ENCODE measurements around the gene ZNF469. TPM values are rescaled to one million over a fixed set of nuclear protein-coding genes. Genes with fewer than 3 reads are reported as not detected.

The ZNF469 gene
- total and polyA plus RNA-seq, 11 donors = 0.48 to 2.8 (median 1.00) TPM

DNA sequence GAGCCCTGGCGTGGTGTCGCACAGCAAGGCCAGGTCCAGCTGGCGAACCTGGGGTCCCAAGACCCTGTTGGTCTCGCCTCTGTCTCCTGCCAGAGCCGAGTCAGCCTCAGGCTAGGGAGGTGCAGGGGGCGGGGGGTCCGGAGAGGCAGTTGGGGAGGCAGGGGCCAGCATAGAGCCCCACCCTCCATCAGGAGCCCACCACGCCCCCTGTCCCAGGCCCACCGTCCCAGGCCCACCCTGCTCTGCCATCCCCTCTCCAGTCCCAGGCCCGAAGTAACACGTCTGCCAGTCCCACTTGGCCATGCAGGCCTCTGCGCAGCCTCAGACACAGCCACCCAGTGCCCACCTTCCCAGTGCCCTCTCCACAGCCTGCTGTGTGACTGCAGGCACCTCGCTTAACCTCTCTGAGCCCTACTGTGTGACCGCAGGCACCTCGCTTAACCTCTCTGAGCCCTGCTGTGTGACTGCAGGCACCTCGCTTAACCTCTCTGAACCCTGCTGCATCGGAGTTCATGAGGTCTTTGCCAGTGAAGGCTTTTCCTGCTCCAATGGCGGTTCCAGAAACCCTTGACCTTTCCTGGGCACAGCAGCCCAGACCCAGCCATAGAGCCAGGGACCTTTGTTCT, 29.3 kb downstream of the ZNF469 start:
- H3K4me1 ChIP-seq = peaks cover 0 to 12% (median 0%) of the 10 kb centered on the region in 12 donors
- H3K27ac ChIP-seq = no peak overlapping the region
- intact Hi-C loops (cut with DNase I) = no loop called here
- ATAC-seq = no peak
- no peaks in the 10 kb centered on the region for H3K27me3 ChIP-seq
- no peak for DNase-seq
- no peaks in the 10 kb centered on the region for H3K36me3 ChIP-seq
- WGBS, 4 donors = 89 to 95% (median 92%) methylated on average over 14 to 18 of the region's 18 CpGs
- no peaks in the 10 kb centered on the region for H3K9me3 ChIP-seq
- H3K4me3 ChIP-seq = no peak overlapping the region
- TF ChIP-seq, protein P1, sequence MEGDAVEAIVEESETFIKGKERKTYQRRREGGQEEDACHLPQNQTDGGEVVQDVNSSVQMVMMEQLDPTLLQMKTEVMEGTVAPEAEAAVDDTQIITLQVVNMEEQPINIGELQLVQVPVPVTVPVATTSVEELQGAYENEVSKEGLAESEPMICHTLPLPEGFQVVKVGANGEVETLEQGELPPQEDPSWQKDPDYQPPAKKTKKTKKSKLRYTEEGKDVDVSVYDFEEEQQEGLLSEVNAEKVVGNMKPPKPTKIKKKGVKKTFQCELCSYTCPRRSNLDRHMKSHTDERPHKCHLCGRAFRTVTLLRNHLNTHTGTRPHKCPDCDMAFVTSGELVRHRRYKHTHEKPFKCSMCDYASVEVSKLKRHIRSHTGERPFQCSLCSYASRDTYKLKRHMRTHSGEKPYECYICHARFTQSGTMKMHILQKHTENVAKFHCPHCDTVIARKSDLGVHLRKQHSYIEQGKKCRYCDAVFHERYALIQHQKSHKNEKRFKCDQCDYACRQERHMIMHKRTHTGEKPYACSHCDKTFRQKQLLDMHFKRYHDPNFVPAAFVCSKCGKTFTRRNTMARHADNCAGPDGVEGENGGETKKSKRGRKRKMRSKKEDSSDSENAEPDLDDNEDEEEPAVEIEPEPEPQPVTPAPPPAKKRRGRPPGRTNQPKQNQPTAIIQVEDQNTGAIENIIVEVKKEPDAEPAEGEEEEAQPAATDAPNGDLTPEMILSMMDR (IDR thresholded peaks at IDR 0.05) = no peak

GRCh38 chr16:88412766-88413165, 30.0 kb downstream of the ZNF469 start:
- DNase-seq = no peak
- TF ChIP-seq, protein P1 (IDR thresholded peaks at IDR 0.05) = no peak
- TF ChIP-seq POLR2A (IDR thresholded peaks at IDR 0.05) = no peak
- no peak overlapping the region for H3K27ac ChIP-seq

DNA sequence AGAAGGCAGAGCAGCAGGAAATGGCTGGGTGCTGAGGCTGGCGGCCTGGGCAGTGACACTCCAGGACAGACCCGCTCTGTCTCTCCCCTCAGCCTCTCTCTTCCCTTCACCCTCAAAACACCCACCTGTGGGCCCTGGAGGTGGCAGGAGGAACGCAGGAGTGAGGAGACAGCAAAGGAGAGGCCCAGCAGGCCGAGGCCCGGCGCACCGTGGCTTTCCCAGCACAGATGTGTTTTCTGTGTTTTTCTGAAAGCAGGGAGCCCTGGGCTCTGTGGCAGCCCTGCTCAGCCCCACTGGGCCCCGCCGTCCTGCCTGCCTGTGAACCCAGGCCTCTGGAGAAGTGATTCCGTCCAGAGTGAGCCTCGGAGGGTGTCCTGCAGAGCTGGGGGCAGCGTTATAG, 30.5 kb downstream of the ZNF469 start:
- Histone ChIP-seq H3K27me3 (peaks cover 0 to 6% (median 0%) of the 10 kb centered on the region in 9 donors), H3K36me3 (no peaks in the 10 kb centered on the region), H3K27ac (no peak overlapping the region), H3K4me3 (no peak overlapping the region), H3K4me1 (peaks cover 0 to 4% (median 0%) of the 10 kb centered on the region in 12 donors), H3K9me3 (no peaks in the 10 kb centered on the region)
- WGBS, 4 donors = 87 to 90% (median 87%) methylated on average over 10 to 12 of the region's 12 CpGs
- intact Hi-C loops (cut with DNase I) = no loop called here
- DNase-seq (no peak), ATAC-seq (no peak)
- TF ChIP-seq POLR2A (IDR thresholded peaks at IDR 0.05) = no peak
- TF ChIP-seq, protein P1 (IDR thresholded peaks at IDR 0.05) = no peak

More at GRCh38 chr16:88412766-88413165, 30.0 kb downstream of the ZNF469 start:
- intact Hi-C loops (cut with DNase I) = no loop called here
- H3K4me3 ChIP-seq = no peak overlapping the region
- 82 to 89% (median 86%) methylated on average over 16 of the region's 16 CpGs for WGBS, 4 donors
- no peaks in the 10 kb centered on the region for H3K36me3 ChIP-seq
- H3K9me3 ChIP-seq = no peaks in the 10 kb centered on the region
- H3K4me1 ChIP-seq = peaks cover 0 to 9% (median 0%) of the 10 kb centered on the region in 12 donors
- peaks cover 0 to 1% (median 0%) of the 10 kb centered on the region in 9 donors for H3K27me3 ChIP-seq
- ATAC-seq = no peak

DNA sequence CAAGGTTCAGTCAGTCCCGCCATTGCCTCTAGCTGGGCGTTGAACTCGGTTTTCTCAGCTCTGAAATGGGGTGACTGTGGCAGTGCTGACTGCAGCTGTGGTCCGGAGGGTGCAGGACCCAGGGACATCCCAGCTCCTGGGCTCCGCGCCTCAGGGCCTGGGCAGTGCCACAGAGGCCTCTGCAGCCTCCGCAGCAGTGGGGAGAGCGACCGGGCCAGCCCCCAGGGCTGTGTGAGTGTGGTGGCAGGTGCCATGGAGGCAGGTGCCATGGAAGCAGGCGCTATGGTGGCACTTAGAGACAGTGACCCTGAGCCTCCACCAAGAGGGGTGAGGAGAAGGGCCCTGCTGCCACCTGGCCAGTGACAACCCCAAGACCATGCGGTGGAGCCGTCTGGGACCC, 30.9 kb downstream of the ZNF469 start:
- DNase-seq (no peak), ATAC-seq (peak in 1 of 4 donors; percentile 14)
- peaks cover 0 to 7% (median 0%) of the 10 kb centered on the region in 9 donors for H3K27me3 ChIP-seq
- H3K4me1 ChIP-seq = peaks cover 0 to under 1% (median 0%) of the 10 kb centered on the region in 12 donors
- H3K9me3 ChIP-seq = no peaks in the 10 kb centered on the region
- H3K36me3 ChIP-seq = no peaks in the 10 kb centered on the region
- WGBS, 4 donors = 92 to 97% (median 95%) methylated on average over 5 to 12 of the region's 12 CpGs
- no peak overlapping the region for H3K4me3 ChIP-seq
- intact Hi-C loops (cut with DNase I) = no loop called here
- TF ChIP-seq POLR2A (IDR thresholded peaks at IDR 0.05) = no peak
- TF ChIP-seq, protein P1 (IDR thresholded peaks at IDR 0.05) = no peak
- no peak overlapping the region for H3K27ac ChIP-seq

All from heart left ventricle (tissue), 16 donors.